Activated CD4-positive, alpha-beta T cell treated with anti-CD3 and anti-CD28 coated beads, Interleukin-2, amount 10 ng/mL, durations not matched to agents 7 days and 5 days (primary cell): ENCODE data around the gene HHIP. TPM values are rescaled to one million over a fixed set of nuclear protein-coding genes. Genes with fewer than 3 reads are reported as not detected.

Experiments used
- CTCF ChIA-PET: fragments of 350-600 bp; sonication (Branson Sonifier 250); formaldehyde crosslinking; loops from one replicate; lab custom pipeline; 2021; ENCODE audit warnings: antibody characterized with exemption; lab: Charles Lee
- POLR2A ChIA-PET: fragments of 350-600 bp; sonication (Branson Sonifier 250); formaldehyde crosslinking; loops from one replicate; lab custom pipeline; 2021; ENCODE audit warnings: antibody characterized with exemption; lab: Charles Lee
- DNase-seq: peaks from one replicate; pipeline ENCODE4 v3.0.0-alpha.2; 2020
- H3K27ac Mint-ChIP-seq: one replicate; pipeline ENCODE4 v1.8.0; 2021; ENCODE audit warnings: mild to moderate bottlenecking, moderate library complexity, mixed read lengths
- H3K27me3 Mint-ChIP-seq: one replicate; pipeline ENCODE4 v1.8.0; 2021; ENCODE audit warnings: mixed read lengths
- H3K36me3 Mint-ChIP-seq: one replicate; pipeline ENCODE4 v1.8.0; 2021; ENCODE audit warnings: low read depth, mixed read lengths
- H3K4me1 Mint-ChIP-seq: one replicate; pipeline ENCODE4 v1.8.0; 2021; ENCODE audit warnings: mixed read lengths
- H3K4me3 Mint-ChIP-seq: one replicate; pipeline ENCODE4 v1.8.0; 2021; ENCODE audit warnings: mild to moderate bottlenecking, moderate library complexity, mixed read lengths
- H3K9me3 Mint-ChIP-seq: one replicate; pipeline ENCODE4 v1.8.0; 2021; ENCODE audit warnings: mixed read lengths
- total RNA-seq, 2 experiments: library from RNA; stranded (reverse); gene quantifications; one replicate each; pipeline ENCODE4 v1.2.3, GENCODE V29; 2021

The HHIP gene
- total RNA-seq, 2 experiments from 2014 or later: not detected

GRCh38 chr4:144696376-144696775, 50.4 kb downstream of the HHIP start:
- Mint-ChIP-seq H3K36me3 (no peaks in the 10 kb centered on the region), H3K4me1 (no peaks in the 10 kb centered on the region), H3K4me3 (no peak overlapping the region), H3K27me3 (no peaks in the 10 kb centered on the region), H3K9me3 (no peaks in the 10 kb centered on the region), H3K27ac (no peak overlapping the region)
- CTCF ChIA-PET: no interaction called here
- DNase-seq: no peak
- POLR2A ChIA-PET: no interaction called here

DNA sequence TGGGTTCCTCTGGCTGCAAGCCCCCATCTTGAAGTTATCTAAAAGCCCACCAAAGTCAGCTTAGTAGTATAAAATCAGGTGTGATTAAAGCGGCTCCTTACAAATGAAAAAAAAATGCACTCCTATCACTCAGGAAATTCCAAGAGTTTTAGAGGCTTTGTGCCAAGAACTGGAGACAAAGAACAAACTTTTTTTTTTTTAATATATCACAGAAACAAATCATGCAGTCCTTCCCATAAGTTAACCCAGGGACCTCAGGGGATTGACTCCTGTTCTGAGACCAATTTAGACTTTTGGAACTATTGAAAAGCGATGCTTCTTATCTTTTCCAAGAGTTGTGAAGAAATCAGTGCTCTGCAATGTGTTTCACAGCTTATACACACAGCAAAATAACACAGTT, 53.6 kb downstream of the HHIP start:
- H3K27me3 Mint-ChIP-seq: no peaks in the 10 kb centered on the region
- H3K36me3 Mint-ChIP-seq: no peaks in the 10 kb centered on the region
- POLR2A ChIA-PET: no interaction called here
- CTCF ChIA-PET: interaction anchor here (0.6 kb wide), 1 partner anchor 39 kb away, joined by 3 read pairs; no protein-coding TSS in a partner anchor
- H3K27ac Mint-ChIP-seq: no peak overlapping the region
- H3K4me1 Mint-ChIP-seq: no peaks in the 10 kb centered on the region
- no peak for DNase-seq
- no peaks in the 10 kb centered on the region for H3K9me3 Mint-ChIP-seq
- H3K4me3 Mint-ChIP-seq: no peak overlapping the region

DNA sequence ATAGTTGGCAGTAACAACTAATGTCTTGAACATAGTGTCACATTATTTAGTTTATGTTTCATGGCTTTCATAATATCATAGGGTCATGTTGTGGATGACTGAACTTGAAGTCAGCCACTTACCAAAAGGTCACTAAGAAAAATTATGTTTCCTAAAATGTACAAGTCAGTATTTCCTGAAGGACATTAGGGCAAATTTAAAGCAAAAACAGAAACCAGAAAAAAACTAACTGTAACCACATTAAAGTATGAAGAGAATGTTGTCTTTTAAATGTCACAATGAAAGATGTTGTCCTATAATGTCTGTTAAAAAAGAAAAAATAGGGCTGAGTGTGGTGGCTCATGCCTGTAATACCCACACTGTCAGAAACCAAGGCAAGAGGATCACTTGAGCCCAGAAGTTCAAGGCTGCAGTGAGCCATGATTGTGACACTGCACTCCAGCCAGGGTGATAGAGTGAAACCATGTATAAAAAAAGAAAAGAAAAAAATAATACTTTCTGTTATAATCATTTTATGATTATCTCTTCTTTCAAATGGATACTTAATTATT, 55.8 kb downstream of the HHIP start:
- Mint-ChIP-seq H3K27ac (no peak overlapping the region), H3K36me3 (no peaks in the 10 kb centered on the region), H3K9me3 (no peaks in the 10 kb centered on the region), H3K4me1 (no peaks in the 10 kb centered on the region), H3K27me3 (no peaks in the 10 kb centered on the region), H3K4me3 (no peak overlapping the region)
- ChIA-PET CTCF (no interaction called here), POLR2A (no interaction called here)
- no peak for DNase-seq

DNA sequence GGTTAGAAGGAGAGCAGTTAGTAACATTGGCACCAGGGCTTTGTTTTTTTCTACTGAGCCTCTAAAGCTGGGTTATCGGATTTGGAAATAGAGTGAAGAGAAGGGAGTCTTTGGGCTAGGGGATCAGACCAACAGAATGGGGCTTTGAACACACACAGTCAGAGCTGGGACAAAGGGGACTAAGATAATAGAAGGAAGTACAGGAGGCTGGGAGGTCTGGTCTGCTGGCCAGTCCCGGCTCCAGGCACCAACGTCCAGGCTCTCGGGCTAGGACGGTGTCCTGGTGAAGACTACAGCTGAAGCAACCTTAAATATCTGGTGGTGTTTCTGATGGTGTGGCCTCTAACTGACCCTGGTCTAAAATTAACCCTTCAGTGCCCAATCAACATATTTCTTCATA, 57.5 kb downstream of the HHIP start:
- H3K27me3 Mint-ChIP-seq: no peaks in the 10 kb centered on the region
- no peak overlapping the region for H3K27ac Mint-ChIP-seq
- no peaks in the 10 kb centered on the region for H3K36me3 Mint-ChIP-seq
- ChIA-PET CTCF (no interaction called here), POLR2A (no interaction called here)
- H3K9me3 Mint-ChIP-seq: no peaks in the 10 kb centered on the region
- no peak overlapping the region for H3K4me3 Mint-ChIP-seq
- H3K4me1 Mint-ChIP-seq: no peaks in the 10 kb centered on the region
- DNase-seq: no peak

DNA sequence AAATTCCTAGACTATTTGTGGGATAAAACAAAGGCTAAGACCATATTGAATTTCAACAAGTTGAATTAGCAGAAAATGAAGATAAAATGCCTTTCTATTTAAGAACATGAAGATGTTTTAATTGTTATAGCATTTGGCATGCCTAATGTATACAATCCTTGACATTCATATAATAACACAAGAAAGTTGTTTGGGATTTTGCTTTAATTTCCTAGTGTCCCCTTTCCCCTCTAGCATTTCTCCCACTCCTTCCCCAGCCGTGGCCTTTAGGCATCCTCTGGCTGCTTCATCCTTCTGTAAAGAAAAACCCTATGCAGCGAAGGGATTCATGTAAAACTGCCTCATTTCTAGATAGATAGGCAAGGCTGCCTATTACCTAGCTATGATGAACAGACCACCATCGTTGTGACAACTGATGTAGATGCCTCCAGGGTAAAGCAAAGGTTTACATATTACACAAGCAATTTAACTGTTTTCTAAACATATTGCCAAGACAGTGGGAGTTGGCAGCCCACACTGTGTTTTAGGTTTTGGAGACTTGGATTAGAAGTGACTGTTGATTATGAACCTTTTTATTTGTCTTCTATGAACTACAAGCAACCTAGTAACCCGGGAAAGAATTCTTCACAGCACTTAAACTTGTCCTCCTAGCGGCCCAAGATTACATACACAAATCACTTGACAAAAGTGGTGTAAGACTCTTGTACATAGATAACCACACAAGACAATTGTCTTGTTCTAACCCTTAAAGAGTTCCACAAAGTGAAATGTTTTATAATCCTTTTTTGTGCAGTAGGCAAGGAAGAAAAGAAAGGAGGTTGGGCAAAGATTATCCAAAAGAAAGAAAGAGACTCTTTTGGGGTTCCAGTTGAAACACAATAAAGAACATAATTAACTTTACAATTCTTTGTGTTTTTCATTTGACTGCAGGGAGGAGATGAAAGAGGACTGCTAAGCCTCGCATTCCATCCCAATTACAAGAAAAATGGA, 59.9 kb downstream of the HHIP start:
- no peaks in the 10 kb centered on the region for H3K4me1 Mint-ChIP-seq
- no peaks in the 10 kb centered on the region for H3K9me3 Mint-ChIP-seq
- no peaks in the 10 kb centered on the region for H3K27me3 Mint-ChIP-seq
- H3K36me3 Mint-ChIP-seq: no peaks in the 10 kb centered on the region
- no peak overlapping the region for H3K4me3 Mint-ChIP-seq
- ChIA-PET CTCF (no interaction called here), POLR2A (no interaction called here)
- H3K27ac Mint-ChIP-seq: no peak overlapping the region
- no peak for DNase-seq

DNA sequence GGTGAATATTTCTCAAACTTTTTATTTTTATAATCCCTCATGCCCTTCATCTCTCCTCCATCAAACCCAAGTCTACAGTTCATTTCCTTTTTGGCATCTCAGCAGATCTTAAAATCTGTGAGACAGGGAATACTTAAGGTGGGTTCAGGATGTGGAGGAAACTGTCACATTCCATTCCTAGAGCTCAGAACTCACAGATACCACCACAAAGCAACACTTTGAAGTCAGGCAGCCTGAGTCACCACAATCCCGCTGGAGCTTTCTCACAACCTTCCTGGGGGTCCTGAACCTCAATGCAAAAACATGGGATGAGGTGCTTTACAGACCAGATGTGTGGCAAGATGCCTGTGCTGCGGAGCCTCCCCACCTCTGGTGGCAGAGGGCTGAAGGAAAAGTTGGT, 63.2 kb downstream of the HHIP start:
- ChIA-PET CTCF (no interaction called here), POLR2A (no interaction called here)
- no peak overlapping the region for H3K27ac Mint-ChIP-seq
- H3K27me3 Mint-ChIP-seq: no peaks in the 10 kb centered on the region
- no peaks in the 10 kb centered on the region for H3K36me3 Mint-ChIP-seq
- no peaks in the 10 kb centered on the region for H3K4me1 Mint-ChIP-seq
- DNase-seq: no peak
- no peaks in the 10 kb centered on the region for H3K9me3 Mint-ChIP-seq
- no peak overlapping the region for H3K4me3 Mint-ChIP-seq

DNA sequence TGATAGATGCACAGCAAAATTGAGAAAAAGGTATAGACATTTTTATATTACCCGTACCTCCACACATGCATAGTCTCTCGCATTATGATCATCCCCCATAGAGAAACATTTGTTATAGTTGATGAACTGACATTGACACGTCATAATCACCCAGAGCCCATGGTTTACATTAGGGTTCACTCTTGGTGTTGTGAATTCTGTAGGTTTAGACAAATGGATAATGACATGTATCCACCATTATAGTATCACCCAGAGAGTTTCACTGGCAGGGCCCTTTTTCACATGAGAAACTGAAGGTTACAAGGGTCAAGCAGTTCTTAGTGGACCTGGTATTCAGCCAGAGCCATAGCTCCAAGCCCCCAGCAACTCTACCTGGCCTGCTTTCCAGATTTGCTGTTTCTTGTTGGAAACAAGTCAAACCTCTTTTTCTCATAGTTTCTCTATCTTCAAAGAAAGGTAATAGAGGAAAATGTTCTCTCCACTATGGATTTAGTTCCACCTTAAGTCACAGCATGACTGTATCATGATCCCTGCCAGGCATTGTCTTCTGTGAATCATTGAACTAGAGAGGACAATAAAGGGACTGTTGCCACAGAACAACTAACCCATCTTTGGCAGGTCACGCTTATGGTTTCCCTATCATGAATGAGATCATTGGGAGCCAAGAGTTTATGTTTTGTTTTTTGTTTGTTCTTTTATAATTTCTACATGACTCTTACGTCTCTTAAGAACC, 64.0 kb downstream of the HHIP start:
- H3K27me3 Mint-ChIP-seq: no peaks in the 10 kb centered on the region
- no peak overlapping the region for H3K4me3 Mint-ChIP-seq
- CTCF ChIA-PET: no interaction called here
- H3K27ac Mint-ChIP-seq: no peak overlapping the region
- no peaks in the 10 kb centered on the region for H3K4me1 Mint-ChIP-seq
- POLR2A ChIA-PET: no interaction called here
- no peaks in the 10 kb centered on the region for H3K9me3 Mint-ChIP-seq
- no peaks in the 10 kb centered on the region for H3K36me3 Mint-ChIP-seq
- no peak for DNase-seq

DNA sequence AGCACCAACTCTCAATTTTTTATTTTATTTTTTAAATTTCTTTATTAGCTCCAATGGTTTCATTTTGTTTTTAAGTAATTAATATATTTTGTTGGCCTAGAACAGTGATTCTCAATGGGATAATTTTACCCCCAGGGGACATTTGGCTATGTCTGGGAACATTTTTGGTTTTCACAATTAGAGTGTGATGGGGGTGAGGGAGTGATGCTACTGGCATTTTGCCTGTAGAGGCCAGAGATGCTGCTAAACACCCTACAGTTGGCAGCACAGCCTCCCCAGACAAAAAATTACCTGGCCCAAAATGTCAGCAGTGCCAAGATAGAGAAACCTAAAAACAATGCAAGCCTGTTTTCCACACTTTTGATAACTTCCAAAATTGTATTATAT, 64.6 kb downstream of the HHIP start:
- Mint-ChIP-seq H3K9me3 (no peaks in the 10 kb centered on the region), H3K27ac (no peak overlapping the region), H3K27me3 (no peaks in the 10 kb centered on the region), H3K36me3 (no peaks in the 10 kb centered on the region), H3K4me3 (no peak overlapping the region), H3K4me1 (no peaks in the 10 kb centered on the region)
- DNase-seq: no peak
- CTCF ChIA-PET: no interaction called here
- POLR2A ChIA-PET: no interaction called here

DNA sequence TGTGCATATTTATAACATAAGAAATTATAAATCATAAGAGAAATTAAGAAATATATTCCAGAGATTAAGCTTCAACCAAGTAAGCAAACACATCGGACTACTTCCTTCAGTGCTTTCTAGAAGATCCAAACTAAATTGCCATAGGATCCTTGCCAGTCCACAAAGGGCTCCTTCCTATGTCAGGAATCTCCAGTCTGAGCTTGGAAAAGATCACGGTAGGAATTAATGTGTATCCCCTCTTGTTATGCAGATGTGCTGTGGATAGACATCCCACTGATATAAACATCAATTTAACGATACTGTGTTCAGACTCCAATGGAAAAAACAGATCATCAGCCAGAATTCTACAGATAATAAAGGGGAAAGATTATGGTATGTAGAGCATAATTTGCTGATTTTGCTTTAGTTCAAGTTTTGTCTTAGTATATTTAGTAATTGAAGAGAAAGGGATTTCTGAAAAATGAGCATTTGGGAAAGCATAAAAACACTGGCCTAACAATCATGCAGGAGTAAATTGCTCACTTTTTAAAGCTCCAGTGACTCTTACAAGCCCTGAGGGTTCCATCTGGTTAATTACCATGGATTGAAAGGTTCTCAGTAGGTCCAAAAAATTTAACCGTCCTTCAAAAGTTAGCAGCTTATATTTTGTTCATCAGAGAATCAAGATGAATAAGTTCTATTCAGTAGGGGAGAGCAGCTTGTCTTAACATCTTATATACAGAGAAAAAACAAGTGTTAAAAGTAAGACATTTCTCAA, 65.9 kb downstream of the HHIP start:
- Mint-ChIP-seq H3K27me3 (no peaks in the 10 kb centered on the region), H3K27ac (no peak overlapping the region), H3K36me3 (no peaks in the 10 kb centered on the region), H3K4me1 (no peaks in the 10 kb centered on the region), H3K4me3 (no peak overlapping the region), H3K9me3 (no peaks in the 10 kb centered on the region)
- POLR2A ChIA-PET: no interaction called here
- CTCF ChIA-PET: interaction anchor here (1.1 kb wide), 1 partner anchor 13 kb away, joined by 3 read pairs; no protein-coding TSS in a partner anchor
- no peak for DNase-seq

DNA sequence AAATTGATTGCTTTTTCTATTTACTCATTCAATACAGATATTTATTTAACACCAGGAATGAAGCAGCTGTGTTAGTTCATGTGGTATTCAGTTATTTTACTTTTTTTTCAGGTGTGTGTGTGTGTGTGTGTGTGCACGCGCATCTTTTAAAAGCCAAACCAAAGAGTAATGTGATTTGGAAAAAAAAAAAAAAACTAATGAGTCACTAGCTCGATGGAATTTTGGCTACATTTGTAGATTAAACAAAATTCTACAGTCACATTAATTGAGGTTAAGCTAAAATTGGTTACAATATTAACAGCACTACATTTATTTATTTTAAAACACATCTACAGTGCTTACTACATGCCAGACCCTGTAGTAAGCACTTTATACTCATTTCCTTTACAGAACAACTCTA, 66.8 kb downstream of the HHIP start:
- Mint-ChIP-seq H3K27ac (no peak overlapping the region), H3K27me3 (no peaks in the 10 kb centered on the region), H3K9me3 (no peaks in the 10 kb centered on the region), H3K36me3 (no peaks in the 10 kb centered on the region), H3K4me1 (no peaks in the 10 kb centered on the region), H3K4me3 (no peak overlapping the region)
- no peak for DNase-seq
- ChIA-PET POLR2A (interaction anchor here (0.6 kb wide), 1 partner anchor 1939 kb away, joined by 3 read pairs; no protein-coding TSS in a partner anchor), CTCF (interaction anchor here (0.6 to 1.1 kb wide), 2 partner anchors 12 to 156 kb away, joined by 3 read pairs; no protein-coding TSS in a partner anchor)

GRCh38 chr4:144714166-144714565, 68.2 kb downstream of the HHIP start:
- no peak for DNase-seq
- CTCF ChIA-PET: no interaction called here
- no peak overlapping the region for H3K27ac Mint-ChIP-seq
- H3K36me3 Mint-ChIP-seq: no peaks in the 10 kb centered on the region
- H3K9me3 Mint-ChIP-seq: no peaks in the 10 kb centered on the region
- POLR2A ChIA-PET: no interaction called here
- no peaks in the 10 kb centered on the region for H3K4me1 Mint-ChIP-seq
- H3K27me3 Mint-ChIP-seq: no peaks in the 10 kb centered on the region
- H3K4me3 Mint-ChIP-seq: no peak overlapping the region

DNA sequence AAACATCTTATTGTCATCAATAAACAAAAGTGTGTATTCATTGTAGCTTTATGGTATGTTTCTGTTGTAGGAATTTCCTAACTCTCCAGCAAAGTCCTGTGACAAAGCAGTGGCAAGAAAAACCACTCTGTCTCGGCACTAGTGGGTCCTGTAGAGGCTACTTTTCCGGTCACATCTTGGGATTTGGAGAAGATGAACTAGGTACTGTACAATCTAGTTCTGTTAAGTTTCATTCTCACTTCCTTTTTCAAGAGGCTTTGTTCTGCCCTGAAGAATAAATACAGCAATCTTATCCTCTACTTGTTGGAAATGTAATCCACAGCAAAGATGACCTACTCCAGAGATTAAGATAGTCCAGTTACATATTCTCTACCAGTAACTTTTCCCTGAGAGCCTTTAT, 69.3 kb downstream of the HHIP start:
- Mint-ChIP-seq H3K27me3 (no peaks in the 10 kb centered on the region), H3K4me3 (no peak overlapping the region), H3K9me3 (no peaks in the 10 kb centered on the region), H3K4me1 (no peaks in the 10 kb centered on the region), H3K27ac (no peak overlapping the region), H3K36me3 (no peaks in the 10 kb centered on the region)
- CTCF ChIA-PET: no interaction called here
- POLR2A ChIA-PET: no interaction called here
- no peak for DNase-seq
